Measurements from ENCODE around the gene RNU6-1. TPM values are rescaled to one million over a fixed set of nuclear protein-coding genes. Genes with fewer than 3 reads are reported as not detected.

The RNU6-1 gene
- total RNA-seq, 2 donors from 2014 or later, result not detected

DNA sequence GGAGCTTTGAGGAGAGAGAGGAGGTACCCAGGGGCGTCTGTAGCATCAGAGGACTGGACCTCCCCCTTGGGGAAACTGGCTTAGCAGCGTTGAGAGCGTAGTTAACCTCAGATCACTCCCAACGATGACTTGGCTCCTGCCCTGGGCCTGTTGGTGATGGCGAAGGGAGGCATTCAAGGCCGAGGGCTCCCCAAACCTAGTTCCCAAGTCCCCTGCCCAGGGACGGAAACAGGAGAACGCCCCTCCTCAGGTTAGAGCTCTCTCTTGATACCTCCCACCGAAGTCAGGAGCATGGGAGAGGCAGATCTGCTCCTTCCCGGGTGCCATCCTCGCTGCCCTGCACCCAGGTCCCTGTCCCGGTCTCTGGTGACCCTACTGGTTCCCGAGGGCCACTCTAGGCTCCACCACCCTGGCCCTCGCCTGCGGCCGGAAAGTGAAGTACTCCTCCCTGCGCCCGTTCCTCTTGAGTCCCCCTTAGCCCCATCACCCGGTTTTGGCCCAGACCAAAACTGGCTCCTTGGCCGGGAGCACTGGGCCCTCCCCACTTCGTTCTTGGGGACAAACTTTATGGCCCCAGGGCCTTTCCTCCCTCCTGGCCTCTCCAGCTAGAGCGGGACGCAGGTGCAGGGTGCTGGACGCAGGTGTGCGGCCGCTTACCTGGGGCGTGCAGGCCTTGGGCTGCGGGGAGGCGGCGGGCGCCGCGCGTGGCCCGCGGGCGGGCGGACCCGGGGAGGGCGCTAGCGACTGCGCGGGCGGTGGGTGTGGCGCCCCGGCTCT, 17.1 kb downstream of the RNU6-1 start:
- peak overlapping the region; percentile 15 for H3K4me3 Mint-ChIP-seq
- no peak overlapping the region for H3K27ac Mint-ChIP-seq
- peaks cover 18% of the 10 kb centered on the region for H3K4me1 Mint-ChIP-seq
- H3K9me3 ChIP-seq (ENCODE audit: control insufficient read depth, low read length), result no peaks in the 10 kb centered on the region
- H3K27me3 ChIP-seq (ENCODE audit: control insufficient read depth, insufficient read depth, low read length, poor library complexity, severe bottlenecking), result peaks cover 99% of the 10 kb centered on the region
- H3K27ac ChIP-seq (ENCODE audit: low read depth, low read length), result no peak overlapping the region
- H3K4me3 ChIP-seq (ENCODE audit: low read length), result no peak overlapping the region
- peaks cover 5% of the 10 kb centered on the region for H3K9me3 Mint-ChIP-seq
- TF ChIP-seq CTCF (conservative IDR thresholded peaks at IDR 0.05), result no peak
- peaks cover 93% of the 10 kb centered on the region for H3K27me3 Mint-ChIP-seq (ENCODE audit: insufficient read depth)
- DNase-seq, result peak; percentile 65
- 5% methylated on average over 22 to 46 of the region's 46 CpGs for WGBS, 2 experiments (ENCODE audit: insufficient coverage in 1 of 2, insufficient read length in 1 of 2)
- no peaks in the 10 kb centered on the region for H3K36me3 Mint-ChIP-seq (ENCODE audit: low read depth)
- peaks cover 5% of the 10 kb centered on the region for H3K4me1 ChIP-seq (ENCODE audit: control insufficient read depth, insufficient read depth, low read length)
- H3K36me3 ChIP-seq (ENCODE audit: control insufficient read depth, insufficient read depth, low read length), result no peaks in the 10 kb centered on the region
- no peak overlapping the region for H3K9ac ChIP-seq (ENCODE audit: extremely low read depth, low read length, poor library complexity, severe bottlenecking)

DNA sequence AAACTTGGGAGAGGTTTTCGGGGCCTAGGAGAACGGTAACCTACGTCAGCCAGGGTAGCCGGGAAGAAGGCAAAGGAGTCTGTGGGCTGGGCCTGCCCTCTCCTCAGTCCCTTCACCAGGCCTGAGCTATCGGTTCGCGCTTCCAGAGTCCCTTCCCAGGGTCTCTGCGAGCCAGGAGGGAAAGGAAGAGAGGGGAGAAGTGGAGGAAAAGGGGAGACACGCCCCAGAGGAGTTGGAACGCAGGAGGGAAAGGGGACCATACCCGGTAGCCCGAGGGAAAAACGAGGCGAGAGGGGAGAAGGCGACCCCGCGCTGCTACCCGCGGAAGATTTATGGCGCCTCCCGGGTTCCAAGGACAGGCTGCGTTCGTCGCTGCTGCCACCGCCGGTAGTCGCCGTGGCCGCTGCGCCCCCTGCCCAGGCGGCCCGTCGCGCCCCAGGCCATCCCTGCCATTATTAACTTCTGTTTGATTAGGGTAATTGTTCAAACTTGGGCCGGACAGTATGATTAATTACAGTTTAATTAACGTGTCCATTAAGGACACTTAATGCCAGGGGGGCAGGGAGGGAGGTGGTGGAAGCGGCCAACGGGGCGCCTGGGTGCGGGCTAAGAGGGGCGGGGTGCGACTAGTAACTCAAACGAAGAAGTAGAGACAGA, 17.9 kb downstream of the RNU6-1 start:
- Mint-ChIP-seq H3K9me3 (peaks cover 8% of the 10 kb centered on the region), H3K4me1 (peaks cover 18% of the 10 kb centered on the region), H3K27me3 (ENCODE audit: insufficient read depth) (peaks cover 95% of the 10 kb centered on the region), H3K27ac (no peak overlapping the region), H3K36me3 (ENCODE audit: low read depth) (no peaks in the 10 kb centered on the region), H3K4me3 (peak overlapping the region; percentile 36)
- no peak for TF ChIP-seq CTCF (conservative IDR thresholded peaks at IDR 0.05)
- WGBS, 2 experiments (ENCODE audit: insufficient coverage in 1 of 2, insufficient read length in 1 of 2), result 3 to 5% methylated on average over 14 to 43 of the region's 43 CpGs
- H3K27ac ChIP-seq (ENCODE audit: low read depth, low read length), result no peak overlapping the region
- H3K4me3 ChIP-seq (ENCODE audit: low read length), result no peak overlapping the region
- no peaks in the 10 kb centered on the region for H3K9me3 ChIP-seq (ENCODE audit: control insufficient read depth, low read length)
- peak; percentile 64 for DNase-seq
- peaks cover 99% of the 10 kb centered on the region for H3K27me3 ChIP-seq (ENCODE audit: control insufficient read depth, insufficient read depth, low read length, poor library complexity, severe bottlenecking)
- no peak overlapping the region for H3K9ac ChIP-seq (ENCODE audit: extremely low read depth, low read length, poor library complexity, severe bottlenecking)
- H3K36me3 ChIP-seq (ENCODE audit: control insufficient read depth, insufficient read depth, low read length), result no peaks in the 10 kb centered on the region
- peaks cover 5% of the 10 kb centered on the region for H3K4me1 ChIP-seq (ENCODE audit: control insufficient read depth, insufficient read depth, low read length)

- Mint-ChIP-seq H3K36me3 (ENCODE audit: low read depth) (no peaks in the 10 kb centered on the region), H3K4me3 (peak overlapping the region; percentile 36), H3K9me3 (peaks cover 10% of the 10 kb centered on the region), H3K4me1 (peaks cover 18% of the 10 kb centered on the region), H3K27ac (no peak overlapping the region), H3K27me3 (ENCODE audit: insufficient read depth) (peaks cover 95% of the 10 kb centered on the region)
- 2 to 7% methylated on average over 16 to 39 of the region's 39 CpGs for WGBS, 2 experiments (ENCODE audit: insufficient coverage in 1 of 2, insufficient read length in 1 of 2)
- H3K9ac ChIP-seq (ENCODE audit: extremely low read depth, low read length, poor library complexity, severe bottlenecking), result no peak overlapping the region
- TF ChIP-seq CTCF (conservative IDR thresholded peaks at IDR 0.05), result no peak
- peak; percentile 93 for DNase-seq
- H3K9me3 ChIP-seq (ENCODE audit: control insufficient read depth, low read length), result no peaks in the 10 kb centered on the region
- peaks cover 5% of the 10 kb centered on the region for H3K4me1 ChIP-seq (ENCODE audit: control insufficient read depth, insufficient read depth, low read length)
- no peak overlapping the region for H3K27ac ChIP-seq (ENCODE audit: low read depth, low read length)
- H3K27me3 ChIP-seq (ENCODE audit: control insufficient read depth, insufficient read depth, low read length, poor library complexity, severe bottlenecking), result peaks cover 99% of the 10 kb centered on the region
- no peak overlapping the region for H3K4me3 ChIP-seq (ENCODE audit: low read length)
- H3K36me3 ChIP-seq (ENCODE audit: control insufficient read depth, insufficient read depth, low read length), result no peaks in the 10 kb centered on the region
These were observed 18.7 kb downstream of the RNU6-1 start for GRCh38 chr15:67820992-67821783.
